C1 segment of cervical spinal cord (tissue), 14 donors: ENCODE data around the gene GPR27.

Source experiments
- DNase-seq, 14 donors: peaks; one replicate each; lab custom pipeline; 2025; lab: John Stamatoyannopoulos, UW

GPR27 gene

GRCh38 chr3:71753701-71754609, at the start of gene GPR27:
Gene GPR27 (plus strand): TSS chr3:71753855. CDS start chr3:71754050, 195 bp downstream.
- DNase-seq: peak in 1 of 14 donors; percentile 46

- DNase-seq: no peak
Observed at GRCh38 chr3:71704915-71705314, 48.7 kb upstream of the GPR27 start.

- DNase-seq: no peak
Observed at GRCh38 chr3:71705681-71706080, 48.0 kb upstream of the GPR27 start.

GRCh38 chr3:71707595-71707994, 46.1 kb upstream of the GPR27 start:
- no peak for DNase-seq

- DNase-seq: peak in 3 of 14 donors; percentile 24 to 66 (median 45)
Observed at GRCh38 chr3:71708476-71709105, 45.1 kb upstream of the GPR27 start.

GRCh38 chr3:71709908-71710511, 43.6 kb upstream of the GPR27 start:
- DNase-seq: no peak

GRCh38 chr3:71710906-71711494, 42.7 kb upstream of the GPR27 start:
- DNase-seq: peak in 2 of 14 donors; percentile 12 to 21

- no peak for DNase-seq
Observed at GRCh38 chr3:71713041-71713440, 40.6 kb upstream of the GPR27 start.

GRCh38 chr3:71714595-71714994, 39.1 kb upstream of the GPR27 start:
- DNase-seq: no peak

- DNase-seq: no peak
Observed at GRCh38 chr3:71718072-71718471, 35.6 kb upstream of the GPR27 start.

- DNase-seq: no peak
Observed at GRCh38 chr3:71721002-71721401, 32.7 kb upstream of the GPR27 start.

- DNase-seq: no peak
Observed at GRCh38 chr3:71721651-71722157, 32.0 kb upstream of the GPR27 start.

- no peak for DNase-seq
Observed at GRCh38 chr3:71722693-71723092, 31.0 kb upstream of the GPR27 start.

GRCh38 chr3:71723452-71724170, 30.0 kb upstream of the GPR27 start:
- DNase-seq: no peak

- no peak for DNase-seq
Observed at GRCh38 chr3:71724171-71724453, 29.5 kb upstream of the GPR27 start.

- peak in 5 of 14 donors; percentile 21 to 63 (median 39) for DNase-seq
Observed at GRCh38 chr3:71724584-71725270, 28.9 kb upstream of the GPR27 start.

GRCh38 chr3:71725271-71725991, 28.2 kb upstream of the GPR27 start, which contains the start of gene EIF4E3:
Gene EIF4E3 (minus strand): TSS chr3:71725402. CDS start chr3:71725367, 35 bp downstream.
- peak in 6 of 14 donors; percentile 10 to 78 (median 40) for DNase-seq

GRCh38 chr3:71726146-71726545, 27.5 kb upstream of the GPR27 start:
- no peak for DNase-seq

GRCh38 chr3:71728632-71729342, 24.9 kb upstream of the GPR27 start:
- DNase-seq: peak in 2 of 14 donors; percentile 17 to 62
